CD4-positive, alpha-beta T cell treated with Interleukin-10 for 1 hour (primary cell): ENCODE measurements around the gene TH.

Source experiments
- DNase-seq: peaks from one replicate; pipeline ENCODE4 v3.0.0-alpha.2; 2020

Gene TH

GRCh38 chr11:2139621-2140337, 31.8 kb downstream of the TH start:
- no peak for DNase-seq

- DNase-seq: no peak
Measured at GRCh38 chr11:2139123-2139521, 32.5 kb downstream of the TH start, which contains the start of gene IGF2. Gene IGF2 (minus strand): TSS chr11:2139389. CDS start chr11:2135523, 3,866 bp downstream.

GRCh38 chr11:2138431-2139122, 33.0 kb downstream of the TH start:
- DNase-seq: no peak

GRCh38 chr11:2138068-2138430, 33.6 kb downstream of the TH start:
- DNase-seq: no peak

GRCh38 chr11:2137202-2138067, 34.2 kb downstream of the TH start:
- DNase-seq: no peak

- no peak for DNase-seq
Measured at GRCh38 chr11:2136952-2137201, 34.7 kb downstream of the TH start.

- no peak for DNase-seq
Measured at GRCh38 chr11:2136209-2136951, 35.2 kb downstream of the TH start.

GRCh38 chr11:2135648-2136201, 35.9 kb downstream of the TH start:
- DNase-seq: no peak

GRCh38 chr11:2135018-2135569, 36.5 kb downstream of the TH start:
- no peak for DNase-seq

GRCh38 chr11:2134022-2135010, 37.3 kb downstream of the TH start:
- no peak for DNase-seq

- no peak for DNase-seq
Measured at GRCh38 chr11:2133241-2134021, 38.2 kb downstream of the TH start.

- DNase-seq: no peak
Measured at GRCh38 chr11:2132874-2133240, 38.8 kb downstream of the TH start.

- no peak for DNase-seq
Measured at GRCh38 chr11:2132246-2132645, 39.4 kb downstream of the TH start.

GRCh38 chr11:2131371-2132236, 40.0 kb downstream of the TH start:
- no peak for DNase-seq

GRCh38 chr11:2130881-2131352, 40.7 kb downstream of the TH start:
- no peak for DNase-seq

GRCh38 chr11:2129699-2130366, 41.8 kb downstream of the TH start:
- no peak for DNase-seq

- no peak for DNase-seq
Measured at GRCh38 chr11:2129308-2129698, 42.3 kb downstream of the TH start.

- DNase-seq: no peak
Measured at GRCh38 chr11:2128511-2129307, 42.9 kb downstream of the TH start.
